Stimulated activated CD4-positive, alpha-beta T cell treated with anti-CD3 and anti-CD28 coated beads, Interleukin-2, amount 100 ng/mL, for 48 hours (primary cell): ENCODE data around the gene SIRPB1.
"Not testable (repeated sequence)": the region's sequence is repeated elsewhere in the genome, so short reads cannot be mapped to it uniquely, and the experiment has no call there.

Source experiments
- DNase-seq, 2 donors: peaks; one replicate each; pipeline ENCODE4 v3.0.0-alpha.2; 2020

Gene SIRPB1

DNA sequence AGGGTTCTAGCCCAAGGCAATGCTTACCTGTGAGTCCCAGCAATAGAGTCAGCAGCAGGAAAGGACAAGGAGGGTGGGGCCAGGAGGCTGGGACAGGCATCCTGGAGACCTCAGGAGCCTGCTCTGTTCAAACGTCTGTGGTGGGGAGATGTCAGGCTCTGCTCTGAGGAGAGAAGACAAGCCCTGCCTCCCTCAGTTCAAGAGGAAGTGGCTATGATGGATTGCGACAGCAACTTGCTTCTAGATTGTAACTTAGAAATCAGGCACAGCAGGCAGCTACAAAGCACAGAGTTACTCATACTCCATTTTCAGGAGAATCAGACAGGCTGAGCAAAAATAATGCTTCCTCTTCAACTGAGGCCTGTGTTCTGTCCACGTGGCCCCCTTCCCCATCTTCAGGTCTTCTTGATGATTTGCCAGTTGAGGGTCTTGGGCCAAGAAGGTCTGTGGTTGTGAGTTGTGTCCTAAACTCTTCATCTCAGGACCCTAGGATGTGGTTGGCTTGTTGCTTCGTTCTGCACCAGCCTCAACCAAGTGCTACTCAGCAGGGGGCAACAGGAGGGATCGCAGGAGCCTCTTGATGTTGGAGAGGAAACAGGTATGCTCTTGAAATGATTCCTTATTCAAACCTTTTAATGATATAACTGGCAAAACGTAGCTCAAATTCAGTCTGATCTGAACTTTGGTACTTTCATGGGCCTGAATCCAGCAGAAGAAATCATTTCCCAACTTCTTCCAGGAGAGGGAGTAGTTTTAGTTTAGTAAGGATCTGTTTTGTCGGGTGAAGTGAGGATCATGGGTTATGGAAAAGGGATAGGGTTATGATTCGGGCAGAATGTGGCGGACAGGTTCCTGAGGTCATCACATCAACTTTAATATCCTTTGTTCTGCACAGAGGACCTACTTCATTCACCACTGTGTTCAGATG lies 31.0 kb downstream of the SIRPB1 start:
- no peak for DNase-seq

DNA sequence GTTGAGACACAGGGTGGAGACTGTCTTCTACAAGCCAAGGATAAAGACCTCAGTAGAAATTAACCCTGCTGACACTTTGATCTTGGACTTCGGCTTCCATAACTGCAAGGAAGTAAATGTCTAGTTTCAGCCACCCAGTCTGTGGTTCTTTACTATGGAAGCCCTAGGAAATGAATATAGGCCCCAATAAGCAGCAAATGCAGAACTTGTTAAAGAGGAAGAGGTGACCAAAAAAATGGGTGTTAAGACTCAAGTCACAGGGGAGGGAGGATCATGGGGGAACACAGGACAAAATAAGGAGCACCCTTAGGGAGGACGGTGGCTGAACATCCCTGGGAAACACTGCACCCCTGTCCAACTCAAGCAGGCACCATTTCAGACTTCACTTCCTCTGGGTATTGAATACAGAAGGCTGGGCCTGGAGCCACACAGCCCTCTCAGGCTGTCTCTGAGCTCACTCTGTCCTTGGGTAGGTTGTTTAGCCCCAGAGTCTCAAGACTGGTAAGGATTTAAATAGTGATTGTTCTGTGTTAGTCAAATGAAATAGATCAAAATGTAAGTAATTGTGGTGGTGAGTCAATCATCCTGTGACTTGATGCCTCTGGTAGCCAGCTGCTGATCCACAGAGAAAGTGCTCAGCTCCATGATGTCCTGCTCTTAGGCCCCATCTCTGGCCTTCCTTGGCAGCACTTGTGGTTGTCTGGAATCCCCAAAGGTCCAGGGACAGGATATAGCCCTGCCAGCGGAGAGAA lies 31.9 kb downstream of the SIRPB1 start:
- no peak for DNase-seq

DNA sequence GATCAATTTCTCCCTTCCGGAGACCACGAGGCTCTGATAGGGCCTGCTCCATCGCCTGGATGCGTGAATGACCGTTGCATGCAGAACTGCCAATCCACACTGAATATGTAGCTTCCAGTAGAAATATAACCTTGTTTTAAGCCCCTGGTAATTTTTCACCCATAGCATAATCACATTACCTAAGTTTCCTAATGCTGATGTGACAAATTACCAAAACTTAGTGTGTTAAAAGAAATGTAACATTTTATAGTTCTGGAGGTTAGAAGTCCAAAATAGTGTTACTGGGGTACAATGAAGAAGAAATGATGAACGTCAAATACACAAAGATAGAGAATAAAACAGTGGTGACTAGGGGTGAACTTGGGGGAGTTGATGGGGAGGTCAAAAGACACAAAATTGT lies 40.3 kb downstream of the SIRPB1 start:
- no peak for DNase-seq

DNA sequence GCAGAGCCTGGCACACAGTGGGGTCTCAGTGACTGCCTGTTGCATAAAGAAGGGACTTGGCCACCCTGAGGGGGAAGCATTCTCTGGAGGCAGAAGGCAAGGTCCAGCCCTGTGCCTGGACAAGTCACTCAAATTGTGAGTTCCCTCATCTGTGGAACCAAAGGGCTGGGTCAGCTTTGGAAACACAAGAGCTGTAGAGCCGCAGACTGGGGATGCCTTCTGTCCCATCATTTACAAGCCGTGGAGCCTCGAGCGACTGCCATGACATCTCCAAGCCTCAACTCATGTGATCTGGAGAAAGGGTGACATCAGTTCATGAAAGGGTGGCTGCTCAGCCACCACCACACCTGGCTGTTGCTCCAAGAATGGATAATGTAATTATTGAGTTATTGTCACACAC lies 41.9 kb downstream of the SIRPB1 start:
- DNase-seq, result no peak

DNA sequence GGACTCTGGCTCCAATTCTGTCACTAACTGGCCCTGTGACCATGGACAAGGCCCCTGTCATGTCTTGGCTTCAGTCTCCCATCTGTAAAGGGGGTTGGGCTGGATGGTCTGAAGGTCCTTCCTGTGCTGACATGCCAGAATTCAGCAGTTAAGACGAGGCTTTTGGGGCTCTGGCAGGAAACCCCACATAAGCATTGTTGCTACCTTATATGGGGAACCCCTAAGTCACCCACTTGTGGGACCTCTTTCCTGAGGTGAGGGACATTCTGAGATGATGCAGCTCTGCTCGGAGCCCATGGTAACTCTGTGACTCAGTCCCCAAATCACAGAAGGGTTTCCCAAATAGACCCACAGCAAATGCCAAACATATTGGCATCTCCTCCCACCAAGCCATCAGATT lies 42.5 kb downstream of the SIRPB1 start:
- not testable (repeated sequence) for DNase-seq

DNA sequence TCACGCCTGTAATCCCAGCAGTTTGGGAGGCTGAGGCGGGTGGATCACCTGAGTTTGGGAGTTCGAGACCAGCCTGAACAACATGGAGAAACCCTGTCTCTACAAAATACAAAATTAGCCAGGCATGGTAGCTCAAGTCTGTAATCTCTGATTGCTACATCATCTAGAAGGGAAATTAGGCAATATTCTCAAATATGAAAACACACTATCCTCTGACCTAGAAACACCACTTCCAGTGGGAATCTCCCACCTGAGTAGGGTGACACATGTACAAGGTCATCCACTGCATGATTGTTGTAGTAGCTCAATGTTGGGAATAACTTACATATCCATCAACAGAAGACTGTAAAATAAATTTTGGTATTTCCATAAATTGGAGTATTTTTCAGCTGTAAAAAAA lies 43.2 kb downstream of the SIRPB1 start:
- DNase-seq, result no peak

DNA sequence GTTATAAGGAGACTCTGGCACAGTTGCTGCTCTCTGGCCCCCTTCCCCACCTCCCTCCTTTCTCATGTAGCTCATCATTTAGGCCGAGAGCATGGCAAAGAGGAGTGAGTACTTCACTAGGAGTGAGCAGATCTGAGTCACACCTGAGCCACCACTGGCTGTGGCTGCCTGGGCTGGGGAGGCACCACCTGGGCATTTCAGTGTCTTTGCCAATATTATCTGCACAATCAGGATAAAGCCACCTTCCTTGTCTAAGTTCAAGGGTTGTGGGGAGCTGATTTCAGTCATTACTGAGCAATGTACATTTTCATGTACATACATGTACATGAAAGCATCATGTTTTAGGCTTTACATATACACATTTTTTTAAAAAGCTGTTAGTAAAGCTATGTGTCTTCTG lies 43.8 kb downstream of the SIRPB1 start:
- not testable (repeated sequence) for DNase-seq

DNA sequence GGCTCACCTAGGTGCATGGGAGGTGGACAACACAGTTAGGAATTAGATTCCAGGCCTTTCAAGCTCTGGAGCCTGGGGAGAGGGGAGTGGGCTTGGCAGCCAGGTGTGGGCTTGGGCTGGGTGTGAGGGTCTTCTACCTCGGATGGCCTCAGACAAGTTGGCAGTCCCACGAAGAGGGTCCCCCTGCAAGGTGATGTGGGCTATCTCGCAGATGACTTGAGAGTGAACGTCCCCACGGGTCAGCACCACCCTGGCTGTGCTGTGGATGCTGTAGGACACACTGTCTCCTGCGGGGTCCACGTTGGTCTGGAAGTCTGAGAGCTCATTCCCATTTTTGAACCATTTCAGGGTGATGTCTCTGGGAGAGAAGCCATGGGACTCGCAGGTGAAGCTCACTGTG lies 48.2 kb downstream of the SIRPB1 start:
- not testable (repeated sequence) for DNase-seq
